ENCODE measurements around the gene ADGRV1.
"Not testable (repeated sequence)": the region's sequence is repeated elsewhere in the genome, so short reads cannot be mapped to it uniquely, and the experiment has no call there.

Gene ADGRV1

DNA sequence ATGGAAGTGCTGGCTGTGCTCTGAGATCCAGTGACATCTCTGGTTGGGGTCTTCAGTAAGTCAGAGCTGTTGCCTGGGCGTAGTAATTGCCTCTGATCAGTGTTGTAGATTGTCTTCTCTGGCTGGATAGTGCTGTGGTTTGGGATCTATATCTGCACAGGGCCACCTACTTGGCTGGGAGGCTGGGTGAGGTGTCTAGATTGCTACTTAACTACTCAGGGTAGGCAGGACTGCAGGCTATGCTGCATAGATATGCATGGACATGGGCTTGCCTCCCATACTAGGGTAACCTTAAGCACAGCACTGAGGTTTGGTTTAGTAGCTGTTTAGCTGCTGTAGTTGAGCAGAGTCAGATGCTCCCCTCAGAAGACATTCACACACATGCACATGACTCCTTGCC is 181.0 kb downstream of the ADGRV1 start:
- DNase-seq (ENCODE audit: low read depth), result no peak

DNA sequence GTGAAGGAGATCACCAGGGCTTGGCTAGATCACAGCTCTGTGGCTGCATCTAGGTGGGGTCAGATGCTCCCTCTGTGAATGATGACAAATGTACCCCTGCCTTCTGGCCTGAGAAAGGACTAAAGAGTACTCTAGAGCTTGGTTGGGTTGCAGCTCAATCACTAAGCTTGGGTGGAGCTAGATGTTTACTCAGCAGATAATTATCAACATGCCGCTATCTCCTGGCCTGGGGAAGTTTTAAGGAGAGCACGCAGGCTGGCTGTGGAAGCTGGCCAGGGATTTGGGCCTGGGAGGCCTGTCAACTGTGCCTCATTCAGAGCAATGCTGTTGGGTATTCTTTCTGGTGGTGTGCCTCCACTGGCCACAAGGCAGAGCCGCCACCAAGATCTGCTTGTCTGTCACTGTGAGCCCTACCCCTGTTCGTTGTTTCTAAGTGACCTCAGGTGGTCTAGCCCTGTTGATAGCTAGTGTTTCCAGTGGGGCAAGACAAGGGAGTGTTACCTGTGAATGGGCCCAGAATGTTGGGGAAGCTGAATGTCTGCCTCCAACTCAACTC is 181.7 kb downstream of the ADGRV1 start:
- DNase-seq (ENCODE audit: low read depth), result no peak

GRCh38 chr5:90741022-90741564 is 182.5 kb downstream of the ADGRV1 start:
- no peak for DNase-seq (ENCODE audit: low read depth)

- DNase-seq (ENCODE audit: low read depth), result no peak
Observed at GRCh38 chr5:90746119-90746518, 187.5 kb downstream of the ADGRV1 start.

DNA sequence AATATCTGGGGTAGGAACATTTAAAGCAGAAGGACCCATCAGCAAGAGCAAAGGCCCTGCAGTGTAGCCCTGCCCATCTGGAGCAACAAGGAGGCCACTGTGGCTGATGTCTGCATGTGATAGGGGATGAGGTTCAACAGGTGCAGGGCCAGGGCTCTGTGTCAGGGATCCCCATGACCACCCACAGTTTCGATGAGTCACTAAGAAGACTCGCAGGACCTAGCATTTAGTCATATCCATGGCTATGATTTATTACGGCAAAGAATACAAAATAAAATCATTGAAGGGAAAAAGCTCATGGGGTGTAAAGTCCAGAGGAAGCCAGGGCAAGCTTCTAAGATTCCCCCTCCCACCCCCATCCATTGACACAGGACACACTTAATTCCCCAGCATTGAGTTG is 188.6 kb downstream of the ADGRV1 start:
- DNase-seq (ENCODE audit: low read depth), result no peak

DNA sequence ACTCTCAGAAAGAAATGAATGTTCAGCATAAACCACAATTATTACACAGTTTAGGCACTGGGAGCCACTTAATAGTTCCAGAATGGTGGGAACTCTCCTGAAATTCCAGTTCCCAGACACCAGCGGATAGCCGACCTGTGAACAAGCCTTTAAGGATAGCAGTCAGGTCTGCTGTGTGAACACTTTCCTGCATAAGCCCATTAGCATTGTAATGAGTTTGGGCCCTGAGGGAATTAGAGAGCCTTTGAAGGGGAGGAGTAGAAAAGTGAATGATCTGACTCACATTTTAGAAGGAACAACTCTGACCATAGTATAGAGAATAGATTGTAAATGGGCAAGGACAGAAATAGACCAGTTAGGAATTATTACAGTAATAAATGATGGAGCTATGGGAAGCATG is 189.1 kb downstream of the ADGRV1 start:
- no peak for DNase-seq (ENCODE audit: low read depth)

- no peak for DNase-seq (ENCODE audit: low read depth)
Observed at GRCh38 chr5:90759119-90759518, 200.5 kb downstream of the ADGRV1 start.

DNA sequence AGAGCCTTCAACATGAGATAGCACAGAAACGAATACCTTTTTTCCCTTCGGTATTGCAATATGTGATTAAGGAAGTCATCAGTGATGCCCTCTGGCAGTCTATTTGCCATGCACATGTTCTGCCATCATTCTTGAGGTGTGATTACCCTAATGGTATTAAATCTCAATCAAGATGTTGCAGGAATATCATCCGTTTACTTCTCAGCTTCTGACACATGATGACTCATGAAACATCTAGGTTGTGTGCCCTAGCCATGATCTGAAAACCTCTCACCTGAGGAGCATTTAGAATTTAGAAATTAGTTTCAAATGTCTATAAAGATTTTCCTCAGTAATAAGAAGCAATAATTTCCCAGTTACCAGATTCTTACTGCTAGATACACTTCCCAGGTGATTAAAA is 209.1 kb downstream of the ADGRV1 start:
- DNase-seq (ENCODE audit: low read depth), result no peak

DNA sequence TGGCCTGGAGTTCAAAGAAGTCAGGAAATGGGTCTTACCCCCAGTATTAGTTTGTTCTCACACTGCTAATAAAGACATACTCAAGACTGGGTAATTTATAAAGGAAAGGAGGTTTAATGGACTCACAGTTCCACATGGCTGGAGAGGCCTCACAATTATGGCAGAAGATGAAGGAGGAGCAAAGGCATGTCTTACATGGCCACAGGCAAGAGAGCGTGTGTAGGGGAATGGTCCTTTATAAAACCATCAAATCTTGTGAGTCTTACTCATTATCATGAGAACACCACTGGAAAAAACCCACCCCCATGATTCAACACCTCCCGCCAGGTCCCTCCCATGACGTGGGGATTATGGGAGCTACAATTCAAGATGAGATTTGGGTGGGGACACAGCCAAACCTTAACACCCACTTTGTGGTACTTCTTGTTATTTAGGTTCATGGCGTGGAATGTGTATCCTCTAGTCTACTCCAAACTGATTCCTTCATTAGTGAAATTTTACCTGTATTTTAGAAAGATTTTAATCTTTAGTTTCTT is 211.5 kb downstream of the ADGRV1 start:
- not testable (repeated sequence) for DNase-seq (ENCODE audit: low read depth)

DNA sequence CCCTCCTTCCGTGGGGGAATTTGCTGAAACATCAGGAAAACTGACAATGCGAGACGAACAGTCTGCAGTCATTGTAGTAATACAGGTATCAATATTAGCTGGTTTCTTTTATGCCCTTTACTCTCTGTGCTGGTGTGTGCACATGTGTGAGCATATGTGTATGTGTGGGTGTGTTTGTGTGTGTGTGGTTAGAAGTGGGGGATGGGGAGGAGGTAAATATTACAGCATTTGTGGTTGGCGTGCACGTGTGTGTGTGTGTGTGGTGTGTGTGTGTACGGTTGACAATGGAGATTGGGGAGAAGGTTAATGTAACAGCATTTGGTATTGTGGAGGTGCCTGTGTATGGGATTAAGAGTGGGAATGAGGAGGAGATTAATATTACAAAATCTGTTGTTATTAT is 219.4 kb downstream of the ADGRV1 start:
- DNase-seq (ENCODE audit: low read depth), result no peak

DNA sequence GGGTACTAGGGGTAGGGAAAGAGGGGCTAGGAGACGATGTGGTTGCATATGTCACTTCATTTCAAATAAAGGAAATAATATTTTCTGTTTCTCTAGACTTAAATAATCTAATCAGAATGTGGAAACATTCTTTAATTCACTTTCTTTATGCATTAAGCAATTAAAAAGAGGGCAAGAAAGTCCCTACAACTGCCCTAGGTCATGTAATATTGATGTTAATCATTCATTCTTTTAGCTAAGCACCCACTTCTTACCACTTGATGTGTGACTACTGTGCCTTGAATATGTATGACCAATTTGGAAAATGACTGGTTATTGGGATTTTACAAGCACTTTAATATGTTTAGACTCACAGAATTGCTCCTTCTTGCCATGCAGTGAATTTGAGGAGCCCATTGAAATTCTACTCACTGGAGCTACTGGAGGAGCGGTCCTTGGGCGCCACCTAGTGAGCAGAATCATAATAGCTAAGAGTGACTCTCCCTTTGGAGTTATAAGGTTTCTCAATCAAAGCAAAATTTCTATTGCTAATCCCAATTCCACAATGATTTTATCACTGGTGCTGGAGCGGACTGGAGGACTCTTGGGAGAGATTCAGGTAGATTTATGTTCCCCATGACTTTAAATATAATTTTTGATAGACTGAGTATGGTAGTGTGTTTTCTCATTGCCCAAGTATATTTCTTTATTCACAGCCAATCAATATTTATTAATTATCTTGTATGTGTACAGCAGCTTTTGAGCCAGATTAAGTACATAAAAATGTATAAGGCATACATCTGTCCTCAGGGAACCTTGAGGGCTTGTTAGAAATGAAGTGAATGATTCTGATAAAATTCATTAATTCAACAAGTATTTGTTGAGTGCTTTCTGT is 225.1 kb downstream of the ADGRV1 start:
- peak; percentile 11 for DNase-seq (ENCODE audit: low read depth)

- DNase-seq (ENCODE audit: low read depth), result no peak
Observed at GRCh38 chr5:90786756-90787155, 228.2 kb downstream of the ADGRV1 start.

DNA sequence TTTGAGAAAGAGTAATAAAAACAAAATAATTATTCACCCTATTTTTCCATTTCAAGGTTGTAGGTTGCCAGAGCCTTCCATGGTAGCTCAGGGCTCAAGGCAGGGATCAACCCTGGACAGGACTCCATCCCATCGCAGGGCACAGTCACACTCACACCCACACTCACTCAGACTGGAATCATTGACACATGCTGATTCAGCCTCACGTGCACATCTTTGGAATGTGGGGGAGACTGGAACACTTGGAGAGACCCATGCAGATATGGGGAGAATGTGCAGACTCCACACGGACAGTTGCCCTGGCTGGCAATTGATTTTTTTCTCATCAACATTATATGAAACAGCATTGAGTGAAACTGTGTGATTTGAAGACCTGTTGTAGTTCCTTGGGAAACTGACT is 234.1 kb downstream of the ADGRV1 start:
- no peak for DNase-seq (ENCODE audit: low read depth)

GRCh38 chr5:90793183-90793582 is 234.6 kb downstream of the ADGRV1 start:
- no peak for DNase-seq (ENCODE audit: low read depth)

GRCh38 chr5:90796919-90797318 is 238.3 kb downstream of the ADGRV1 start:
- DNase-seq (ENCODE audit: low read depth), result not testable (repeated sequence)

DNA sequence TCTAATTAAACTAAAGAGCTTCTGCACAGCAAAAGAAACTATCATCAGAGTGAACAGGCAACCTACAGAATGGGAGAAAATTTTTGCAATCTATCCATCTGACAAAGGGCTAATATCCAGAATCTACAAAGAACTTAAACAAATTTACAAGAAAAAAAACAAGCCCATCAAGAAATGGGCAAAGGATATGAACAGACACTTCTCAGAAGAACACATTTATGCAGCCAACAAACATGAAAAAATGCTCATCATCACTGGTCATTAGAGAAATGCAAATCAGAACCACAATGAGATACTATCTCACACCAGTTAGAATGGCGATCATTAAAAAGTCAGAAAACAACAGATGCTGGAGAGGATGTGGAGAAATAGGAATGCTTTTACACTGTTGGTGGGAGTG is 241.5 kb downstream of the ADGRV1 start:
- DNase-seq (ENCODE audit: low read depth), result not testable (repeated sequence)

GRCh38 chr5:90800515-90800914 is 241.9 kb downstream of the ADGRV1 start:
- DNase-seq (ENCODE audit: low read depth), result not testable (repeated sequence)

GRCh38 chr5:90802474-90803317 is 244.1 kb downstream of the ADGRV1 start:
- no peak for DNase-seq (ENCODE audit: low read depth)

DNA sequence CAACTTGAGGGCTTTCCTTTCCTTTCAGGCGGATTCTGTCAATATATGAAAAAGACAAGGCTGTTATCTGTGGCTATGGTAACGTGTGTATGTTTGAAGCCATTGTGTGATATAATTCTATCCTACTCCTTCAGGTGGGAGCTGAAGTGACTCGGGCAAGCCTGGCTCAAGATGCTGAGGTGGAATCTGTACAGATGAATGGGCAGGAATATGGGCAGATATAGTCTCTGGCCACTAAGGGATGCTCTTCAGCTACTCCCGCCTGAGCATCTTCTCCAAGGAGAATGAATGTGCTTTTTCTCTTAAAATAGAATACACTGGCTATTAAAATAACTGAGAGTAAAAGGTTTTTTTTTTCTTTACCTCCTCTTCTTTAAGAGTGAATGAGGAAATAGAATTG is 244.8 kb downstream of the ADGRV1 start:
- no peak for DNase-seq (ENCODE audit: low read depth)

- no peak for DNase-seq (ENCODE audit: low read depth)
Observed at GRCh38 chr5:90803876-90804275, 245.3 kb downstream of the ADGRV1 start.

DNA sequence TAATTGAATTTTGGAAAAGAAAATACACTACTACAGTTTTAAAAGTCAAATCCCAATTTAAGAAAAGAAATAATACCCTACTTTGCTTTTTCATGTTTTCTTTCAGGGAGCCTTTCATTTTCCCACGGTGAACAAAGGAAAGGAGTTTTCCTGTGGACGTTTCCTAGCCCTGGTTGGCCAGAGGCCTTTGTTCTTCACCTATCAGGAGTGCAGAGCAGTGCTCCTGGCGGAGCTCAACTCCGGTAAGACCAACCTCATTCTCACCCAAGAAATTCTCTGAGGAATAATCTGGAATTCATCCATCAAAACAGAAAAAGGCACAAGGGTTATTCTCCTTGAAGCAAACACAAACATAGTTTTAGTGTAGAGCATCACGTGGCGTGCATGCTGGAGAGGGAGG is 248.9 kb downstream of the ADGRV1 start:
- no peak for DNase-seq (ENCODE audit: low read depth)

Measured in T-helper 22 cell (primary cell).